NCI-H1694 (cell line): ENCODE measurements around the gene RBMS1.

Experiments
- DNase-seq: peaks from one replicate; lab custom pipeline; 2025; lab: John Stamatoyannopoulos, UW

RBMS1 gene

GRCh38 chr2:160301420-160301819, 192.2 kb downstream of the RBMS1 start:
- DNase-seq: no peak

- no peak for DNase-seq
Observed at GRCh38 chr2:160300203-160300602, 193.4 kb downstream of the RBMS1 start.

GRCh38 chr2:160299540-160299939, 194.1 kb downstream of the RBMS1 start:
- no peak for DNase-seq

GRCh38 chr2:160298960-160299359, 194.6 kb downstream of the RBMS1 start:
- no peak for DNase-seq

- DNase-seq: no peak
Observed at GRCh38 chr2:160295519-160296207, 197.9 kb downstream of the RBMS1 start.

GRCh38 chr2:160294889-160295288, 198.7 kb downstream of the RBMS1 start:
- DNase-seq: no peak

GRCh38 chr2:160294339-160294803, 199.2 kb downstream of the RBMS1 start:
- DNase-seq: no peak

- DNase-seq: no peak
Observed at GRCh38 chr2:160293391-160294091, 200.1 kb downstream of the RBMS1 start.

GRCh38 chr2:160292225-160292624, 201.4 kb downstream of the RBMS1 start:
- no peak for DNase-seq

- DNase-seq: no peak
Observed at GRCh38 chr2:160291382-160291781, 202.2 kb downstream of the RBMS1 start.

GRCh38 chr2:160290598-160290997, 203.0 kb downstream of the RBMS1 start:
- no peak for DNase-seq

- DNase-seq: no peak
Observed at GRCh38 chr2:160289831-160290230, 203.8 kb downstream of the RBMS1 start.

GRCh38 chr2:160289126-160289525, 204.5 kb downstream of the RBMS1 start:
- no peak for DNase-seq

GRCh38 chr2:160288324-160288723, 205.3 kb downstream of the RBMS1 start:
- no peak for DNase-seq

GRCh38 chr2:160287476-160287875, 206.1 kb downstream of the RBMS1 start:
- DNase-seq: no peak

GRCh38 chr2:160286551-160286950, 207.1 kb downstream of the RBMS1 start:
- no peak for DNase-seq

- no peak for DNase-seq
Observed at GRCh38 chr2:160283675-160284074, 209.9 kb downstream of the RBMS1 start.

GRCh38 chr2:160282063-160282580, 211.5 kb downstream of the RBMS1 start:
- no peak for DNase-seq

- no peak for DNase-seq
Observed at GRCh38 chr2:160281213-160281612, 212.4 kb downstream of the RBMS1 start.

- DNase-seq: no peak
Observed at GRCh38 chr2:160279813-160280465, 213.7 kb downstream of the RBMS1 start.

GRCh38 chr2:160278879-160279177, 214.8 kb downstream of the RBMS1 start:
- DNase-seq: no peak

- DNase-seq: no peak
Observed at GRCh38 chr2:160278101-160278878, 215.3 kb downstream of the RBMS1 start.
